Heart right ventricle (tissue), 16 donors: ENCODE results near the gene PERCC1. TPM values are rescaled to one million over a fixed set of nuclear protein-coding genes. Genes with fewer than 3 reads are reported as not detected.

Experiments
- ATAC-seq, 8 donors: fragments of 200-7000 bp; cut with Tn5 transposase; one replicate each; pipeline ENCODE4 v1.9.1; 2020; ENCODE audit warnings: mild to moderate bottlenecking in 8 of 8, moderate library complexity in 8 of 8, moderate number of reproducible peaks in 1 of 8
- DNase-seq, 2 donors: peaks; one replicate each; pipeline ENCODE4 v3.0.0-alpha.2; 2020
- H3K27ac ChIP-seq, 10 donors: fragments of 200-600 bp; sonication (generic) in 2 of 10; one replicate each; pipeline versions ENCODE4 v1.5.0 to v1.8.0; 2020 to 2022; ENCODE audit warnings: mild to moderate bottlenecking in 3 of 10
- H3K27me3 ChIP-seq, 7 donors: fragments of 200-600 bp; one replicate each; pipeline ENCODE4 v1.8.0; 2021 to 2022; ENCODE audit warnings: mild to moderate bottlenecking in 2 of 7
- H3K36me3 ChIP-seq, 9 donors: fragments of 200-600 bp; sonication (generic) in 1 of 9; one replicate each; pipeline versions ENCODE4 v1.5.0 to v1.8.0; 2020 to 2022; ENCODE audit warnings: mild to moderate bottlenecking in 2 of 9
- H3K4me1 ChIP-seq, 9 donors: fragments of 200-600 bp; sonication (generic) in 1 of 9; one replicate each; pipeline versions ENCODE4 v1.5.0 to v1.8.0; 2020 to 2022; ENCODE audit warnings: mild to moderate bottlenecking in 4 of 9
- H3K4me3 ChIP-seq, 10 donors: fragments of 200-600 bp; sonication (generic) in 2 of 10; one replicate each; pipeline versions ENCODE4 v1.5.0 to v1.8.0; 2020 to 2022; ENCODE audit warnings: mild to moderate bottlenecking in 7 of 10, moderate library complexity in 2 of 10
- H3K9me3 ChIP-seq, 11 donors: fragments of 200-600 bp in 10 of 11; sonication (generic) in 2 of 11; one replicate each; pipeline versions ENCODE4 v1.5.0 to v1.8.0; 2013 to 2022; ENCODE audit warnings: mild to moderate bottlenecking in 2 of 11, control low read depth in 1 of 11, moderate library complexity in 1 of 11
- CTCF ChIP-seq, 9 donors: fragments of 200-600 bp; sonication (generic) in 2 of 9; IDR thresholded peaks; one replicate each; pipeline versions ENCODE4 v1.5.0 to v1.8.0; 2021 to 2022; ENCODE audit warnings: antibody characterized with exemption in 9 of 9, mild to moderate bottlenecking in 5 of 9, moderate library complexity in 1 of 9
- WGBS, 2 donors: extraction: QIAGEN DNeasy Blood & Tissue Kit; methylation state at CpG; one replicate each; pipeline ENCODE4 v1.1.7; 2013; ENCODE audit warnings: inconsistent platforms in 1 of 2; 5-methylcytosine and 5-hydroxymethylcytosine counted together
- intact Hi-C, 10 donors: fragments of 100-400 bp; cut with DNase I; formaldehyde crosslinking; loops; one replicate each; pipeline versions ENCODE4 v1.11.1 to v1.14.2; 2022
- polyA plus RNA-seq, 2 donors: library from polyadenylated mRNA; stranded (reverse); fragments of 200-250 nt; gene quantifications; one replicate each; pipeline ENCODE4 v1.2.3, GENCODE V29; 2013
- total RNA-seq, 10 donors: library from RNA; stranded (reverse); fragmentation: NEBNext Ultra II Directional in 3 of 10; extraction: Animal tissue kit (Norgen Biotek cat#: 25700) in 3 of 10; gene quantifications; one replicate each; pipeline versions ENCODE4 v1.2.1 to v1.2.4, GENCODE V29; 2021 to 2023
- donor health status: Arrhythmogenic right ventricular cardiomyopathy.
- donor health status: ischemic (EF 13 %, LVEDD 7.1; RV severe dilation, severe dysfunction).
- donor health status: healthy with polysubstance abuse.
- donor health status: DM: no; HTN: yes; CAD: no.
- donor health status: DM: no; HTN: no; CAD: no.
- donor health status: ischemic (EF 25% LVEDD 6.9; RV normal size, moderate dysfunction).
- donor health status: ischemic (EF 25% LVEDD 5.7; RV mildly dilated, moderate dysfunction).
- donor health status: healthy.
- donor health status: DM: yes; HTN: yes; CAD: no.
- donor health status: Ischemic cardiomyopathy.
- donor health status: ischemic (EF 35%, LVEDD 5.7; RV mildly dilated, moderate dysfunction).
- donor health status: nonischemic (EF 11% LVEDD 7.7; RV severe dilation, severe dysfunction).
- donor health status: DM: yes; HTN: yes; CAD: no.
- donor health status: PGD.
- donor health status: ischemic (EF 29% LVEDD 5.4; RV normal size, mild dysfunction).
- donor health status: nonischemic (EF 23%, LVEDD 6.1; RV moderate dilation, normal function).

PERCC1 gene
- total and polyA plus RNA-seq, 12 donors = 0.04 to 0.61 (median 0.47) TPM; not detected in 6

DNA sequence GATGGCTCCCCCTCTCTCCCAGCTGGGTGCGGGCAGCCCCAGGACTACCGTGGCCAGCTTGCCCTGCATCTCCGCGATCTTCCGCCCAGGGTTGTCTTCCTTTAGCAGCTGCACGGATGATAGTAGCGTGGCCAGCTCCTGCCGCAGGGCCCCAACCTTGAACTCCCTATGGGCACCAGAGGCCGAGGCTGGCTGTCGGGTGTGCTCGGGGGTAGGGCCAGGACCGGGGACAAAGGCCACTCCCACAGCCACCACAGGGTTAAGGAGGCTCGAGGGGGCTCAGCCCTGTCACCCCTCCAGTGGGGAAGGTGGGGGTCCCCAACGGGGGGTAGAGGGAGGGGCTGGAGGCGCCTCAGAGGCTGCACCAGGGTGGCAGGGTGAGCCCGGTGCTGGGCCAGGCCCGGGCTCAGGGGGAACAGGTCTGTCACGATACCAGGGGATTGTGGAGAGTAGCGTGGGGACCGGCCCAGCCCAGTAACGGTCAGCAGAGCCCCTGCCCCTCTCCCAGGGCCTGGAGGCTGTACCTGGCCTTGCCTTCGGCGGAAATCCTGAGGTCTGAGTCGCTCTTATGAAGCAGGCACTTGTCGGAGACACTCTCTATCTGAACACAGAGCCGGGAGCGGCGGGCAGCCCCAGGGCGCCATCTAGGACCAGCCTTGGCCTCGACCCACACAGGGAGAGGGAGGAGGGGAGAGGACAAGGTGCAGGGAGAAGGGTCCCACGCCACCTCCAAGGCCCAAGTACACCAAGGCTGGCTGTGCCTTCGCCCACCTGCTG, 5.2 kb downstream of the PERCC1 start:
- H3K4me3 ChIP-seq = no peak overlapping the region
- DNase-seq = no peak
- WGBS, 2 donors = 81 to 83% methylated on average over 32 of the region's 32 CpGs
- no peaks in the 10 kb centered on the region for H3K9me3 ChIP-seq
- ATAC-seq = no peak
- no peak overlapping the region for H3K27ac ChIP-seq
- H3K36me3 ChIP-seq = peaks cover 0 to 11% (median 0%) of the 10 kb centered on the region in 9 donors
- H3K4me1 ChIP-seq = peaks cover 0 to 6% (median 0%) of the 10 kb centered on the region in 9 donors
- peaks cover 0 to 6% (median 0%) of the 10 kb centered on the region in 7 donors for H3K27me3 ChIP-seq
- no peak for TF ChIP-seq CTCF (IDR thresholded peaks at IDR 0.05)
- intact Hi-C loops = no loop called here

GRCh38 chr16:1436731-1437355, 6.0 kb downstream of the PERCC1 start:
- Histone ChIP-seq H3K4me3 (no peak overlapping the region), H3K36me3 (peaks cover 0 to 11% (median 0%) of the 10 kb centered on the region in 9 donors), H3K27me3 (peaks cover 0 to 6% (median 0%) of the 10 kb centered on the region in 7 donors), H3K27ac (no peak overlapping the region), H3K4me1 (peaks cover 0 to 5% (median 0%) of the 10 kb centered on the region in 9 donors), H3K9me3 (no peaks in the 10 kb centered on the region)
- DNase-seq (no peak), ATAC-seq (no peak)
- intact Hi-C loops = no loop called here
- TF ChIP-seq CTCF (IDR thresholded peaks at IDR 0.05) = no peak
- WGBS, 2 donors = 85 to 86% methylated on average over 47 of the region's 47 CpGs

GRCh38 chr16:1437606-1438005, 6.7 kb downstream of the PERCC1 start:
- intact Hi-C loops = no loop called here
- DNase-seq = no peak
- TF ChIP-seq CTCF (IDR thresholded peaks at IDR 0.05) = no peak
- Histone ChIP-seq H3K4me3 (no peak overlapping the region), H3K27ac (no peak overlapping the region), H3K27me3 (peaks cover 0 to 6% (median 0%) of the 10 kb centered on the region in 7 donors), H3K4me1 (peaks cover 0 to 5% (median 0%) of the 10 kb centered on the region in 9 donors), H3K36me3 (peaks cover 0 to 11% (median 0%) of the 10 kb centered on the region in 9 donors), H3K9me3 (no peaks in the 10 kb centered on the region)
- WGBS, 2 donors = 83 to 85% methylated on average over 22 of the region's 22 CpGs
- no peak for ATAC-seq

DNA sequence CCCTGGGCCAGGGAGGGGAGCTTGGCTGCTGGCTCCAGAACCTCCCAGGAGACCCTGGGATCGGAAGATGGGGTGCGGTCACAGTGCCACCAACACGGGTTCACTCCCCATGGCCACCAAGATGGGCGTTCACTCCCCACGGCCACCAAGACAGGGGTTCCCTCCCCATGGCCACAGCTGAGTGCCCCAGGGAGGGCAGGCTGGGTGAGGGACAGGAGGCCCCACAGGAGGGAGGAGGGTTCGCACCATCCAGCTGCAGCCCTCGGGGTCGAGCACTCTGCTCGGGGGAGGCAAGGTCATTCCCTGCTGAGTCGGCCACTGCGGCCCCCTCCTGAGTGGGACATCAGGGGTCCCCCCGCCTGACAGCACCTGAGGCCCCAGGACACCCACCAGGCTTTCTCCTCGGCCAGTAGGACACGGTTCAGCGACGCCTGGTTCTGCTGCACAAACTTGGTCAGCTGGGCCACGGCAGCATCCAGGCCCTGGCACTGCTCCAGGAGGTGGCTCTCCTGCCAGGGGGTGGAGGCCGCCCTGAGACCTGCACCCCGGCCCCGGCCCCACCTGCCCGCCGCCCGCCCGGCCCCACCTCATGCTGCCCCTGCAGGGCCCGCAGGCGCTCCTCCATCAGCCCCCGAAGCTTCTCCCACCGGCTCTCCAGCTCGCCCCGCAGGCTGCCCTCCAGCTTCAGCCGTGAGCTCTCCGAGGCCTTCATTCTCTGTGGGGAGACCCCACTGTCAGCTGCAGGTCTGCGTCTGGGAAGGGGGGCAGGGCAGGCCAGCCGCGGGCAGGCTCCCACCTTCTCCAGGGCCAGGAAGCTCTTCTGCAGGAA, 7.6 kb downstream of the PERCC1 start:
- no peak for ATAC-seq
- 79 to 84% methylated on average over 35 of the region's 35 CpGs for WGBS, 2 donors

More for the DNA sequence above, 7.6 kb downstream of the PERCC1 start:
- Histone ChIP-seq H3K4me3 (no peak overlapping the region), H3K27me3 (peaks cover 0 to 2% (median 0%) of the 10 kb centered on the region in 7 donors), H3K4me1 (peaks cover 0 to under 1% (median 0%) of the 10 kb centered on the region in 9 donors), H3K9me3 (no peaks in the 10 kb centered on the region), H3K36me3 (peaks cover 0 to 11% (median 0%) of the 10 kb centered on the region in 9 donors), H3K27ac (no peak overlapping the region)
- intact Hi-C loops = no loop called here
- DNase-seq = no peak
- no peak for TF ChIP-seq CTCF (IDR thresholded peaks at IDR 0.05)
